Muscle layer of duodenum (tissue), 2 donors: ENCODE results near the gene PITX2.
A peak's percentile ranks its signal among the peaks of the same experiment; 100 is the strongest.

Experiments used
- H3K27ac ChIP-seq: one replicate; pipeline ENCODE4 v1.7.0; 2013; ENCODE audit warnings: mild to moderate bottlenecking, low read length
- H3K27me3 ChIP-seq: one replicate; pipeline ENCODE4 v1.7.0; 2013; ENCODE audit warnings: low read depth, mild to moderate bottlenecking, control low read depth, low read length
- H3K36me3 ChIP-seq, 2 donors: one replicate each; pipeline ENCODE4 v1.7.0; 2013; ENCODE audit warnings: low read length in 2 of 2, control low read depth in 1 of 2, mild to moderate bottlenecking in 1 of 2; ENCODE audit not compliant: insufficient read depth in 2 of 2, control insufficient read depth in 1 of 2
- H3K4me1 ChIP-seq, 2 donors: one replicate each; pipeline ENCODE4 v1.7.0; 2013; ENCODE audit warnings: low read length in 2 of 2, mild to moderate bottlenecking in 2 of 2, control low read depth in 1 of 2, moderate library complexity in 1 of 2; ENCODE audit not compliant: insufficient read depth in 2 of 2, control insufficient read depth in 1 of 2
- H3K4me3 ChIP-seq, 2 donors: one replicate each; pipeline ENCODE4 v1.7.0; 2013; ENCODE audit warnings: low read length in 2 of 2, low read depth in 1 of 2, mild to moderate bottlenecking in 1 of 2
- H3K9me3 ChIP-seq, 2 donors: one replicate each; pipeline ENCODE4 v1.7.0; 2013; ENCODE audit warnings: low read length in 2 of 2, control low read depth in 1 of 2, mild to moderate bottlenecking in 1 of 2; ENCODE audit not compliant: control insufficient read depth in 1 of 2
- donor health status: healthy.

Gene PITX2

GRCh38 chr4:110620691-110621327, 2.1 kb downstream of the PITX2 start:
- Histone ChIP-seq H3K27ac (no peak overlapping the region), H3K4me1 (peaks cover 0 to 39% of the 10 kb centered on the region in 2 donors), H3K36me3 (no peaks in the 10 kb centered on the region), H3K9me3 (peaks cover 4 to 6% of the 10 kb centered on the region in 2 donors), H3K4me3 (peak overlapping the region in 1 of 2 donors; percentile 69), H3K27me3 (peaks cover 92% of the 10 kb centered on the region)

DNA sequence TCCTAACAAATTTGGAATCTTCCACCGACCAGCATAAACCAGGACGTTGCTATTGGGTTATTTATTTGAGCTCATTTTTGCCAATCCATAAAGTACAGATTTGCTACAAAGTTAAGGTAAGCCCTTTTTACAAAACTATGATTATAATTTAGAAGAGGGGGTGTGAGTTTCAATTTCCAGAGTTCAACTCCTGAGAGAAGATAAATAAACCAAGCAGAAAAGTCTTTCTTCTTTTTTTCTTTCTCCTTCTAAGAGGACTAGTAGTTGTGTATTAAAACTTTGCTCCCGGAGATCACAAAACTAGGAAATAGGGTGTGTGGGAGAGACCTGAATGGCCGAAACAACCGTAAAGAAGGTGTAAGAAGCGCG, 2.6 kb downstream of the PITX2 start:
- Histone ChIP-seq H3K4me3 (peak overlapping the region in 1 of 2 donors; percentile 69), H3K27ac (no peak overlapping the region)

DNA sequence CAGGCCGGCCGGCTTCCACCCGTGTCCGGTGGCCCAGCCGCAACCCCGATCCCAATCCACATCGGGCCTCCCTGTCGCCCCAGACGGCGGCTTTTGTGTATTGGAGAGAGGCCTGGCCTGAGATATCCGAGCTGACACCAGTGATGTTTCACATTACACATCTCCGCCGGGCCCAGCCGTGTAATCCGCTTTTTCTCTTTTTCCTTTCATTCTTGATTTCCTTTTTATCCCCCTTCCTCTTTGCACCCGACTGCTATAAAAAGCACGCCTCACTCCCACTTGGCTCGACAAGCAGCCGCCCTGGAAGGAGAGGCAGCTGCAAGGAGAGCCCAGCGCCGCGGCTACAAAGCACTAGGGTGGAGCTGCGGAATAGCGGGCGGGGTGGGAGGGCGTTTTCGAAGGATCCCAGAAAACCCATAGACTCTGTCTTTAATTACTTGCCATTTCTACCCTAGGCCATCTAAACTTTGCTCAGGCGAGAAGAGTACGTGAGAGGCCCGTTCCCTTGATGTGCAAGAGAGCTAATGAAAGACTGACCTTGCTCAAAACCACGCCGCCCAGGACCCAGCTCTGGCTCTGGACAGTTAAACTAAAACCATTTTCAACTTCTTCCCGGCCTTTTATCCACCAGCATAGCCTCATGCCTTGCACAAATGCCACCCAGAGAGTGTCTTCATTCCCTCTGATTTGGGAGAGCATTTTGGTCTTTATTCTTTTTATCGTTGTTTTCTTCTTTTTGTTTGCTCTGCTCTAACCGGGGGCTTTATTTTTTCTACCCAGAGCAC, 3.2 kb downstream of the PITX2 start:
- Histone ChIP-seq H3K27me3 (peaks cover 92% of the 10 kb centered on the region), H3K4me1 (peaks cover 0 to 41% of the 10 kb centered on the region in 2 donors), H3K36me3 (no peaks in the 10 kb centered on the region), H3K4me3 (peak overlapping the region in 1 of 2 donors; percentile 20), H3K9me3 (peaks cover 4 to 6% of the 10 kb centered on the region in 2 donors), H3K27ac (no peak overlapping the region)

More for the DNA sequence above, 2.6 kb downstream of the PITX2 start:
- Histone ChIP-seq H3K36me3 (no peaks in the 10 kb centered on the region), H3K27me3 (peaks cover 92% of the 10 kb centered on the region), H3K9me3 (peaks cover 4 to 6% of the 10 kb centered on the region in 2 donors), H3K4me1 (peaks cover 0 to 41% of the 10 kb centered on the region in 2 donors)

- Histone ChIP-seq H3K27me3 (peaks cover 92% of the 10 kb centered on the region), H3K4me3 (peak overlapping the region in 1 of 2 donors; percentile 20), H3K4me1 (peaks cover 0 to 41% of the 10 kb centered on the region in 2 donors), H3K36me3 (no peaks in the 10 kb centered on the region), H3K27ac (no peak overlapping the region), H3K9me3 (peaks cover 4 to 9% of the 10 kb centered on the region in 2 donors)
These were observed 4.1 kb downstream of the PITX2 start for GRCh38 chr4:110618581-110619462.

- Histone ChIP-seq H3K27ac (no peak overlapping the region), H3K4me1 (peaks cover 0 to 36% of the 10 kb centered on the region in 2 donors), H3K9me3 (peaks cover 4 to 9% of the 10 kb centered on the region in 2 donors), H3K4me3 (peak overlapping the region in 1 of 2 donors; percentile 20), H3K36me3 (no peaks in the 10 kb centered on the region), H3K27me3 (peaks cover 92% of the 10 kb centered on the region)
These were observed 5.0 kb downstream of the PITX2 start for GRCh38 chr4:110617646-110618580.

DNA sequence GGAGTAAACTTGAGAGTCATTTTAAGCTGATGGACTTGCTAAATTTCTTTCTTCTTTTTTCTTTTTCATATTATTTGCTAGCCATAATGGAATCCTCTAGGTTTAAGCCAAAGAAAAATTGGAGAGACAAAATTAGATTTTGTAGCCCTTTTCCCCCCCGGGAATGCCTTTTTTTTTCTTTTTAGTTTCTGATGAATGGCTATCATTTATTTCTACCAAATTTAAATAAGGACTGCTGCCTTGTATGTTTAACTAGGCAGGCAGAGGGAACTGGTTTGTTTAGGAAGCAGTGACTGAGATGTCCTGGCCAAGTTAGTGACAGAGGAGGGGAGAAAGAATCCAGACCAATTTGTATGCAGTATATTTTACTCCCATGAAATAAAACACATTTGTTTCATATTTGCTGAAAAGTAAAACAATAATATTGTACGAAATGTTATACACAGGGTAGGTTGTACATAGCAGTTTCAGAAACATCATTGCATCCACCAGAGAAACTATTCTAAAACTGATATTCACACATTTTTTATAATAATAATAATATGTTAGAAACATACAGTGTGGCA, 5.7 kb downstream of the PITX2 start:
- Histone ChIP-seq H3K27ac (no peak overlapping the region), H3K27me3 (peaks cover 92% of the 10 kb centered on the region), H3K4me3 (no peak overlapping the region), H3K9me3 (peaks cover 4 to 9% of the 10 kb centered on the region in 2 donors), H3K36me3 (no peaks in the 10 kb centered on the region), H3K4me1 (peaks cover 0 to 28% of the 10 kb centered on the region in 2 donors)

DNA sequence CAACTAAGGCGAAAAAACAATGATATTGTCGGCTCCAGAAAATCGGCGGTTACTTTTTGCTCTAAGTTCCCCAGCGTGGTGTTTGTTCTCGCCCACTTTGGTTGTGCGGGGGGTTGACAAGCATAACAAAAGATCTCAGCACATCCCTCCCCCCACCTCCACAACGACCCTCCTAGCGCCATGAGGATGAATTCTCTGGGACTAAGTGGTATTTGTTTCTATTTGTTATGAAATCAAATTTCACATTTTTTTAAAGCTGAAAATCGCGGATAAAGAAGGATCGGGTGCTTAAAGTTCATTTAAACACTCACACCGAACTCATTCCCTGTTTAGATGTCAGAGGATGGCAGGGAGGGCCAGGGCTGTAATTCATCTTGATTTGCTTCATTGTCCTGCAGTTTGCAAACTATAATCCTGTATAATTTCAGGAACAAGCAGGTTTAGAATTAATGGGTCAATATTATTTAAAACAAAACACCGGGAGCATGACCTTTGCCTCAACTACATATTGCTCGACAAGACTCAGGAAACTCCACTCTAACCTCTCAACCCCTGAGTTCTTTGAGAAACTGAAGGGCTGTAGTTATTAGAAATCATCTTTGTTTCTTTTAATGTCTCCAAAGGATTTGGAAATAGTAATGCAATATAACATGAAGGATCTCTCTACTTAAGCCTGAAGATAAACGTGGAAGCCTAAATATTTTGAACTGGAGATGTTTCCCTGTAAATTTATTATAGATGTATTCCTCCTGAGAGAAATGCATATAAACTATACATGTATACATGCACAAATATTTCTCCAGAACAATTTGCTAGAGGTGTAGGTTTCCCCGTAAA, 6.4 kb downstream of the PITX2 start:
- peaks cover 92% of the 10 kb centered on the region for H3K27me3 ChIP-seq

GRCh38 chr4:110615353-110616237, 7.3 kb downstream of the PITX2 start:
- no peak overlapping the region for H3K27ac ChIP-seq
- H3K4me1 ChIP-seq: peaks cover 0 to 28% of the 10 kb centered on the region in 2 donors
- H3K36me3 ChIP-seq: no peaks in the 10 kb centered on the region
- H3K4me3 ChIP-seq: no peak overlapping the region
- peaks cover 4 to 9% of the 10 kb centered on the region in 2 donors for H3K9me3 ChIP-seq
- H3K27me3 ChIP-seq: peaks cover 92% of the 10 kb centered on the region

More for the DNA sequence above, 6.4 kb downstream of the PITX2 start:
- no peaks in the 10 kb centered on the region for H3K36me3 ChIP-seq
- H3K9me3 ChIP-seq: peaks cover 4 to 9% of the 10 kb centered on the region in 2 donors
- H3K4me3 ChIP-seq: no peak overlapping the region
- no peak overlapping the region for H3K27ac ChIP-seq
- peaks cover 0 to 28% of the 10 kb centered on the region in 2 donors for H3K4me1 ChIP-seq

GRCh38 chr4:110614976-110615352, 7.9 kb downstream of the PITX2 start:
- no peaks in the 10 kb centered on the region for H3K36me3 ChIP-seq
- no peak overlapping the region for H3K4me3 ChIP-seq
- peaks cover 4 to 9% of the 10 kb centered on the region in 2 donors for H3K9me3 ChIP-seq
- H3K27ac ChIP-seq: no peak overlapping the region
- peaks cover 91% of the 10 kb centered on the region for H3K27me3 ChIP-seq
- H3K4me1 ChIP-seq: peaks cover 0 to 28% of the 10 kb centered on the region in 2 donors
